Tibial artery (tissue), 4 donors: Measurements from ENCODE around the gene SPINDOC.
A peak's percentile ranks its signal among the peaks of the same experiment; 100 is the strongest.

Source experiments
- DNase-seq, 2 donors: peaks; one replicate each; pipeline ENCODE4 v3.0.0-alpha.2; 2019
- H3K27ac ChIP-seq, 2 donors: fragments of 200-600 bp; sonication (generic) in 1 of 2; 1 replicate in 1 of 2; 2 replicates in 1 of 2; pipeline ENCODE4 v1.5.1; 2018 to 2019; ENCODE audit warnings: mild to moderate bottlenecking in 1 of 2
- H3K27me3 ChIP-seq, 2 donors: fragments of 200-600 bp; sonication (generic) in 1 of 2; one replicate each; pipeline versions ENCODE4 v1.5.1 to v1.6.0; 2016 to 2019
- H3K36me3 ChIP-seq, 3 donors: fragments of 200-600 bp; sonication (generic) in 2 of 3; one replicate each; pipeline ENCODE4 v1.5.1; 2016 to 2019; ENCODE audit warnings: mild to moderate bottlenecking in 2 of 3
- H3K4me1 ChIP-seq, 4 donors: fragments of 200-600 bp; sonication (generic) in 2 of 4; 1 replicate in 3 of 4; 2 replicates in 1 of 4; pipeline ENCODE4 v1.5.1; 2016 to 2019
- H3K4me3 ChIP-seq, 2 donors: fragments of 200-600 bp; sonication (generic) in 1 of 2; 1 replicate in 1 of 2; 2 replicates in 1 of 2; pipeline ENCODE4 v1.5.1; 2018 to 2019; ENCODE audit warnings: mild to moderate bottlenecking in 2 of 2
- H3K9me3 ChIP-seq, 3 donors: fragments of 200-600 bp; sonication (generic) in 1 of 3; one replicate each; pipeline ENCODE4 v1.5.1; 2016 to 2019
- intact Hi-C: fragments of 100-400 bp; cut with DNase I; formaldehyde crosslinking; loops from one replicate; pipeline ENCODE4 v1.15.0; 2023; ENCODE audit warnings: low total_unique reads
- TF ChIP-seq, protein P1 (sequence below), 2 experiments: fragments of 200-600 bp in 1 of 2; fragments of 450-650 bp in 1 of 2; IDR thresholded peaks; one replicate each; pipeline ENCODE4 v1.5.1; 2017 to 2019; ENCODE audit warnings: antibody characterized with exemption in 2 of 2, mild to moderate bottlenecking in 1 of 2, moderate library complexity in 1 of 2

SPINDOC gene

DNA sequence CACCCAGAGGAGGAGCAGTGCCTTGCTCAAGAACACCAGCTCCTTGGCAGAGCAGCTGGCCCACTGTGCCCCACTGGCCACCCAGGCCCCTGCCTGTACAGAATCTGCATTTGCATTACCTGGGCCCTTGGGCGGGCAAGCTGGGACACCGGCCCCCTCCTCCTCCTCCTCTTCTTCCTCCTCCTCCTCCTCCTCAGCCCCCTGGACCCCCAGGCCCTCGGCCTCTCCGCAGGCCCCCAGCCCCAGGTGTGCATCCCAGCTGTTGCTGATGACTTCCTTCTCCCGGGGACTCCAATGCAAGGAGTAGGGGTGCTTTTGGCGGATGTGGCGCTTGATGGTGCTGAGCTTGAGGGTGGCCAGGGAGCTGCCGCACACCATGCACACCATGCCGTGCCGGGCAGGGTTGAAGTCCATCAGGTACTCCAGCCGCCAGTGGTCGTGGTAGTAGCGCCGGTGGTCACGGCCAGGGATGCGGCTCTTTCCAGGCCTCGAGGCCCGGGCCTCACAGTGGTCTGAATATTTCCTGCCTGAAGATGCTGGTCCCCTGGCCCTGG, 47.5 kb upstream of the SPINDOC start:
- peak in 1 of 2 donors; percentile 52 for DNase-seq
- H3K4me1 ChIP-seq: peaks cover 0 to 61% (median 35%) of the 10 kb centered on the region in 4 donors
- peaks cover 0 to 8% (median 0%) of the 10 kb centered on the region in 3 donors for H3K36me3 ChIP-seq
- H3K9me3 ChIP-seq: no peaks in the 10 kb centered on the region
- peak overlapping the region; percentile 89 to 90 for H3K27ac ChIP-seq
- no peak overlapping the region for H3K4me3 ChIP-seq
- intact Hi-C loops: loop anchor here (5.0 kb wide), 1 partner anchor 182 kb away; no protein-coding TSS in a partner anchor
- TF ChIP-seq, protein P1, sequence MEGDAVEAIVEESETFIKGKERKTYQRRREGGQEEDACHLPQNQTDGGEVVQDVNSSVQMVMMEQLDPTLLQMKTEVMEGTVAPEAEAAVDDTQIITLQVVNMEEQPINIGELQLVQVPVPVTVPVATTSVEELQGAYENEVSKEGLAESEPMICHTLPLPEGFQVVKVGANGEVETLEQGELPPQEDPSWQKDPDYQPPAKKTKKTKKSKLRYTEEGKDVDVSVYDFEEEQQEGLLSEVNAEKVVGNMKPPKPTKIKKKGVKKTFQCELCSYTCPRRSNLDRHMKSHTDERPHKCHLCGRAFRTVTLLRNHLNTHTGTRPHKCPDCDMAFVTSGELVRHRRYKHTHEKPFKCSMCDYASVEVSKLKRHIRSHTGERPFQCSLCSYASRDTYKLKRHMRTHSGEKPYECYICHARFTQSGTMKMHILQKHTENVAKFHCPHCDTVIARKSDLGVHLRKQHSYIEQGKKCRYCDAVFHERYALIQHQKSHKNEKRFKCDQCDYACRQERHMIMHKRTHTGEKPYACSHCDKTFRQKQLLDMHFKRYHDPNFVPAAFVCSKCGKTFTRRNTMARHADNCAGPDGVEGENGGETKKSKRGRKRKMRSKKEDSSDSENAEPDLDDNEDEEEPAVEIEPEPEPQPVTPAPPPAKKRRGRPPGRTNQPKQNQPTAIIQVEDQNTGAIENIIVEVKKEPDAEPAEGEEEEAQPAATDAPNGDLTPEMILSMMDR (IDR thresholded peaks at IDR 0.05): no peak
- no peaks in the 10 kb centered on the region for H3K27me3 ChIP-seq

- Histone ChIP-seq H3K4me1 (peaks cover 0 to 60% (median 34%) of the 10 kb centered on the region in 4 donors), H3K4me3 (peak overlapping the region; percentile 91 to 94), H3K9me3 (no peaks in the 10 kb centered on the region), H3K27me3 (no peaks in the 10 kb centered on the region), H3K36me3 (peaks cover 0 to 8% (median 0%) of the 10 kb centered on the region in 3 donors), H3K27ac (peak overlapping the region; percentile 89 to 90)
- TF ChIP-seq, protein P1 (IDR thresholded peaks at IDR 0.05): no peak
- intact Hi-C loops: loop anchor here (5.0 kb wide), 1 partner anchor 181 kb away; no protein-coding TSS in a partner anchor
- DNase-seq: no peak
Measured at GRCh38 chr11:63766531-63767235, 46.6 kb upstream of the SPINDOC start.

DNA sequence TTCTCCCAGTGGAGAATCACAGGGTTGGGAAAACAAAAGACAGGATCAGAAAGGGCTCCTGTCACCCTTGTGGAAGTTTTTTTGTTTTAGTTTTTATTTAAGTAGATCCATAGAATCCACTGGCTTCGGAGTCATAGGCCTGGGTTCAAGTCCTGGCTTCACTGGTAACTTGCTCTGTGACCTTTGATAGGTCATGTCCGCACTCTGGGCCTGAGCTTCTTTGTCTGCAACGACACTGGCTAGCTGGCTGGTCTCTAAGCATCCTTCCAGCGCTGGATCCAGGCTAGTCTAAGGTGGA, 46.0 kb upstream of the SPINDOC start:
- Histone ChIP-seq H3K9me3 (no peaks in the 10 kb centered on the region), H3K36me3 (peaks cover 0 to 8% (median 0%) of the 10 kb centered on the region in 3 donors), H3K27ac (peak overlapping the region; percentile 89 to 90), H3K4me1 (peaks cover 0 to 54% (median 31%) of the 10 kb centered on the region in 4 donors), H3K4me3 (peak overlapping the region; percentile 91 to 94), H3K27me3 (no peaks in the 10 kb centered on the region)
- intact Hi-C loops: loop anchor here (5.0 kb wide), 1 partner anchor 180 kb away; no protein-coding TSS in a partner anchor
- no peak for DNase-seq
- TF ChIP-seq, protein P1 (IDR thresholded peaks at IDR 0.05): no peak

GRCh38 chr11:63767565-63768236, 45.6 kb upstream of the SPINDOC start:
- TF ChIP-seq, protein P1 (IDR thresholded peaks at IDR 0.05): no peak
- H3K9me3 ChIP-seq: no peaks in the 10 kb centered on the region
- H3K36me3 ChIP-seq: peaks cover 0 to 8% (median 0%) of the 10 kb centered on the region in 3 donors
- intact Hi-C loops: loop anchor here (2.0 to 5.0 kb wide), 3 partner anchors 45 to 180 kb away; partner anchors contain the start of genes MARK2 and SPINDOC
- H3K27me3 ChIP-seq: no peaks in the 10 kb centered on the region
- peak overlapping the region; percentile 89 to 90 for H3K27ac ChIP-seq
- peak overlapping the region; percentile 91 to 94 for H3K4me3 ChIP-seq
- peak; percentile 84 for DNase-seq
- H3K4me1 ChIP-seq: peaks cover 0 to 49% (median 26%) of the 10 kb centered on the region in 4 donors

GRCh38 chr11:63768237-63769041, 44.8 kb upstream of the SPINDOC start, which contains the start of gene ZFTA:
Gene ZFTA, minus strand, starts transcription at chr11:63768775. Its CDS starts 153 bp downstream, at chr11:63768622.
- Histone ChIP-seq H3K27me3 (no peaks in the 10 kb centered on the region), H3K4me3 (peak within 1 kb of the TSS; percentile 91 to 94), H3K4me1 (peaks cover 0 to 42% (median 21%) of the 10 kb centered on the region in 4 donors), H3K9me3 (no peaks in the 10 kb centered on the region), H3K36me3 (peaks cover 0 to 8% (median 0%) of the 10 kb centered on the region in 3 donors), H3K27ac (peak within 1 kb of the TSS; percentile 89 to 90)
- intact Hi-C loops: loop anchor here (2.0 to 5.0 kb wide), 3 partner anchors 44 to 179 kb away; partner anchors contain the start of genes MARK2 and SPINDOC
- DNase-seq: peak in 1 of 2 donors; percentile 78
- TF ChIP-seq, protein P1 (IDR thresholded peaks at IDR 0.05): peak; percentile 50 to 86
